Activated CD4-positive, alpha-beta memory T cell treated with anti-CD3 and anti-CD28 coated beads, Interleukin-2, amount 10 ng/mL, durations not matched to agents 7 days and 5 days (primary cell): ENCODE data around the gene VAMP5. TPM values are rescaled to one million over a fixed set of nuclear protein-coding genes. Genes with fewer than 3 reads are reported as not detected.

Source experiments
- CTCF ChIA-PET: fragments of 350-600 bp; sonication (Branson Sonifier 250); formaldehyde crosslinking; loops from one replicate; lab custom pipeline; 2021; ENCODE audit warnings: antibody characterized with exemption, inconsistent platforms; lab: Charles Lee
- POLR2A ChIA-PET: fragments of 350-600 bp; sonication (Branson Sonifier 250); formaldehyde crosslinking; loops from one replicate; lab custom pipeline; 2021; ENCODE audit warnings: antibody characterized with exemption; lab: Charles Lee
- DNase-seq: peaks from one replicate; pipeline ENCODE4 v3.0.0-alpha.2; 2020
- H3K27ac Mint-ChIP-seq: one replicate; pipeline ENCODE4 v1.8.0; 2021; ENCODE audit warnings: mild to moderate bottlenecking, mixed read lengths
- H3K27me3 Mint-ChIP-seq: one replicate; pipeline ENCODE4 v1.8.0; 2021; ENCODE audit warnings: mixed read lengths
- H3K36me3 Mint-ChIP-seq: one replicate; pipeline ENCODE4 v1.8.0; 2021; ENCODE audit warnings: low read depth, mixed read lengths
- H3K4me1 Mint-ChIP-seq: one replicate; pipeline ENCODE4 v1.8.0; 2021; ENCODE audit warnings: mixed read lengths
- H3K4me3 Mint-ChIP-seq: one replicate; pipeline ENCODE4 v1.8.0; 2021; ENCODE audit warnings: mild to moderate bottlenecking, mixed read lengths
- H3K9me3 Mint-ChIP-seq: one replicate; pipeline ENCODE4 v1.8.0; 2021; ENCODE audit warnings: mixed read lengths
- total RNA-seq, 2 experiments: library from RNA; stranded (reverse); gene quantifications; one replicate each; pipeline ENCODE4 v1.2.3, GENCODE V29; 2021

The VAMP5 gene
- total RNA-seq, 2 experiments from 2014 or later, result 89.6 to 91.8 TPM

DNA sequence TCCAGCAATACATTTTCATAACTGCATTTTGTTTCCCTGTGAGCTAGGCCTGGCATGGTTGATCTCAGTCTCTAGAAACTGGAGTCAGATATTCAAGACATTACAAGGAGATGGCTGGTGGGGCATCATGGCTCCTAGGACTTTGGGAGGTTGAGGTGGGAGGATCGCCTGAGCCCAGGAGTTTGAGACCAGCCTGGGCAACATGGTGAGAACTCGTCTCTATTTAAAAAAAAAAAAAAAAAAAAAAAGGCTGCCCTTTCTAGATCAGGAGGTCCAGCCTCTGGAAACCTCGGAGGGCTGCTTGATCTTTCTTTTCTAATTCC, 7.2 kb upstream of the VAMP5 start:
- H3K27ac Mint-ChIP-seq, result peak overlapping the region; percentile 68

DNA sequence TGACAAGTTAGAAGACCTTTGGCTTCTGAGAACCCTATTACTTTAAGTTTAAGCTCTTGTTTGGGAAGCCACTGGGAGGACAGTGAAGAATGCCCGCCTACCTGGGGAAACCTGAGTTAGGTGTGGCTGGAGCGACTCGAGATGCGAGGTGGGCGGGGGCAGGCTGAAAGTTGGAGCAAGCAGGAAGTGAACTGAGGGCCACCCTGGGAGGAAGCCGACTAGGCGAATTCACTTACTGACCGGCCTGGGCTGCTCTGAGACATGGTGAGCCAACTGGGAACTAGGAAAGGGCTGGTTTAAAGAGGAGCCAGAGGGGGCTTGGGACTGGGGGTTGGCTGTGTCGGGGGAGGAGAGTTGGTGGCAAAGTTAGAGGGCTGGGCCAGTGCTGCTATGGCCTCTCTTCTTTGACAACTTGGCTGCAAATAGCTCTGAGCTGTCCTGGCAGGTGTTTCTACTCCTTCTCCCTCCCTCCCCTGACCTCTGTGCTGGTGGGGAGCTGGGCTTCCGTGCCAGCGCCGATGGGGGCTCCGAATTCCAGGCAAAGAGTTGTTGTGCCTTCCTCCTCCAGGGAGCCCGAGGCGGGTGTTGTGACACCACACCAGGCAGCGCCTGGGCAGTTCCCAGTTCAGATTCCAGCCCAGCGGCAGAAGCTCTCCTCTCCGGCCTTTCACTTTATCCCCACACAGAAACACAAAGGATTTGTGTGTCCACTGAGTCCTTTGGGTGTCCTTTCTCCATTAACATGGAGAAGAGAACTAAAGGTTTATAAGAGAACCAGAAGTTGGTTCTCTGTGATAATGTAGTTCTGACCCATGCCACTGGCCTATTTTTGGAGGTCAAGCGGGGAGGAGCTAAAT, 6.6 kb upstream of the VAMP5 start, which contains the start of gene VAMP8:
TSS of gene VAMP8 (plus strand) at position 201 of the 857 bp plus-strand sequence. CDS start at position 262, 61 bp downstream.
- ChIA-PET CTCF (interaction anchor here (0.7 to 1.8 kb wide), 7 partner anchors 8 to 171 kb away, joined by 3 to 6 read pairs (median 3); partner anchors contain the start of gene GGCX), POLR2A (interaction anchor here (0.6 to 4.9 kb wide), 18 partner anchors 10 to 399 kb away, joined by 3 to 38 read pairs (median 4); partner anchors contain the start of genes C2orf68, ELMOD3, MAT2A and RETSAT)
- peak within 1 kb of the TSS; percentile 68 for H3K27ac Mint-ChIP-seq
- H3K27me3 Mint-ChIP-seq, result peaks cover 2% of the 10 kb centered on the region
- H3K4me3 Mint-ChIP-seq, result peak within 1 kb of the TSS; percentile 97
- peaks cover 31% of the 10 kb centered on the region for H3K36me3 Mint-ChIP-seq
- DNase-seq, result peak; percentile 71
- H3K9me3 Mint-ChIP-seq, result no peaks in the 10 kb centered on the region
- peaks cover 37% of the 10 kb centered on the region for H3K4me1 Mint-ChIP-seq

More for the DNA sequence above, 7.2 kb upstream of the VAMP5 start:
- DNase-seq, result no peak
- Mint-ChIP-seq H3K4me3 (peak overlapping the region; percentile 97), H3K4me1 (peaks cover 34% of the 10 kb centered on the region), H3K36me3 (peaks cover 26% of the 10 kb centered on the region), H3K27me3 (peaks cover 6% of the 10 kb centered on the region), H3K9me3 (no peaks in the 10 kb centered on the region)
- ChIA-PET CTCF (interaction anchor here (0.7 to 1.8 kb wide), 6 partner anchors 15 to 665 kb away, joined by 3 to 6 read pairs (median 3); partner anchors contain the start of gene GGCX), POLR2A (interaction anchor here (0.6 to 4.9 kb wide), 12 partner anchors 10 to 399 kb away, joined by 3 to 38 read pairs (median 6); partner anchors contain the start of genes C2orf68, ELMOD3, MAT2A and RETSAT)

DNA sequence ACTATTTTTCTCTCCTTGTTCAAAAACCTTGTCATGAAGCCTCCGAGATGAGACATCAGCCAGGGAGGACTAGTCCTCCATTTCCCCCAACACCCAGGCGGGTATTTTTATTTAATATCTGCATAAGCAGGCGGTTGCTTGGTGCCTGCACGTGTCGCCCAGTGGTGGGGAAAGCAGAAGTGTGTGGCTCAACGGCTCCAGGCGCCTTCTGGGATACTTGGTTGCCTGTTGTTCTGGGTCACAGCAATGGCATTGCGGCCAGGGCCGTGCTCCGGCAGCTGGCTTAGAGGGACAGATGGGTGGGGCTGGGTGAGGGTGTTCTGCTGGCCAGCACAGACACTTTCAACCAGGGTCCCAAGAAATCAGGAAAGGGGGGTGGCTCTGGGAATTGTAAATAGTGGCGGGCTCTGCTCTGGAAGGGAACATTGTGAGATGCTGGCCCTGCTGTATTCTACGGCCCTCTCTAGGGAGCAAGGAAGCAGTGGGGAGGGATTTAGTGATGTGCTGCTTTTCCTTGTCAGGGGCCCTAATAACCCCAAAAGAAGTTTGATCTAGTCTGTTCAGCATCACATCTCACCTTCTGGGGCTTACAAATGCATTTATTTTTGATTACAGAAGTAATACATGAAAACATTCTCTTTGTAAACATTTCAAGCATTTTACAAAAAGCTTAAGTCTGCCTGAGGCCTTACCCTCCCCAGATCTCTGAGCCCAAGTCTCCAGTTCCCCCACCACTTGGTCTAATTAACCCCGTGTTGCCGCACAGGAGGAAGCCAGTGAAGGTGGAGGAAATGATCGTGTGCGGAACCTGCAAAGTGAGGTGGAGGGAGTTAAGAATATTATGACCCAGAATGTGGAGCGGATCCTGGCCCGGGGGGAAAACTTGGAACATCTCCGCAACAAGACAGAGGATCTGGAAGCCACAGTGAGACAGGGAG, 5.7 kb upstream of the VAMP5 start:
- CTCF ChIA-PET, result interaction anchor here (1.2 to 1.8 kb wide), 4 partner anchors 9 to 59 kb away, joined by 3 to 6 read pairs (median 4); no protein-coding TSS in a partner anchor
- DNase-seq, result peak; percentile 35

DNA sequence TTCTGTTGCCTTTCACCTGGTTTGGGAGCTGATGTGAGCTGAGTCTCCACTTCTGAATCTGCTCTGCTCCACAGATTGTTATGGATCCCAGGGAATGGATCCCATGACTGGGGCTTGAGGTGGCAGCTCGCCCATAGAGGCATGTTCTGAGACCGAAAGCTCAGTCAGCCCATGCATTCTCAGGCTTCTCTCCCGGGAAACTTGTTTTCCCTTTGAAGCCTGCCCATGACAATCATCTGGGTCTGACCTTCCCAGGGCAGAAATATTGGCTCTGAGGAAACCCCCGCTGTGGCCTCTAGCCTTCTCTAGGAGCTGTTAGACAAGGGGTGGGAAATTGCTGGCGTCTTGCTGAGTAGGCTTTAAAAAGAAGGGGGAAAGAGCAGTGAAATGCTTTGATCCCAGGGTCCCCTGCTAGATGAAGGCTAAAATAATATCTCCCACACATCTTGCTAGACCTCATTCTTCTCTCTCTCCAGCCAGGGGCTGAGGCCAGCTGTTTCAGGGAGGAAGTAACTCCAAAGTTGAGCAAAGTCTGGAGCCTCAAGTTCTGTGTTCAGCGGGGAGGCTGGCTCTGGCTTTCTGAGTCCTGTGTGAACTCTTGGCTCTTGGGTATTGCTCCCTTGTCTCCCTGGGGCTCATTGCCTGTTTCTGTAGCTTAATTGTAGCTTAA, 4.8 kb upstream of the VAMP5 start:
- peaks cover 44% of the 10 kb centered on the region for H3K36me3 Mint-ChIP-seq
- H3K9me3 Mint-ChIP-seq, result no peaks in the 10 kb centered on the region
- ChIA-PET CTCF (no interaction called here), POLR2A (interaction anchor here (0.6 to 4.9 kb wide), 9 partner anchors 8 to 173 kb away, joined by 3 to 38 read pairs (median 6); partner anchors contain the start of genes GGCX, MAT2A, RNF181 and SH2D6)
- H3K4me1 Mint-ChIP-seq, result peaks cover 48% of the 10 kb centered on the region
- H3K27ac Mint-ChIP-seq, result peak overlapping the region; percentile 68
- peak overlapping the region; percentile 97 for H3K4me3 Mint-ChIP-seq
- DNase-seq, result no peak
- no peaks in the 10 kb centered on the region for H3K27me3 Mint-ChIP-seq

More for the DNA sequence above, 5.7 kb upstream of the VAMP5 start:
- Mint-ChIP-seq H3K4me3 (peak overlapping the region; percentile 97), H3K9me3 (no peaks in the 10 kb centered on the region), H3K4me1 (peaks cover 42% of the 10 kb centered on the region), H3K36me3 (peaks cover 39% of the 10 kb centered on the region), H3K27me3 (no peaks in the 10 kb centered on the region), H3K27ac (peak overlapping the region; percentile 68)
- POLR2A ChIA-PET, result interaction anchor here (0.6 to 4.9 kb wide), 20 partner anchors 9 to 225 kb away, joined by 3 to 38 read pairs (median 4); partner anchors contain the start of genes C2orf68, ELMOD3, GGCX and MAT2A

DNA sequence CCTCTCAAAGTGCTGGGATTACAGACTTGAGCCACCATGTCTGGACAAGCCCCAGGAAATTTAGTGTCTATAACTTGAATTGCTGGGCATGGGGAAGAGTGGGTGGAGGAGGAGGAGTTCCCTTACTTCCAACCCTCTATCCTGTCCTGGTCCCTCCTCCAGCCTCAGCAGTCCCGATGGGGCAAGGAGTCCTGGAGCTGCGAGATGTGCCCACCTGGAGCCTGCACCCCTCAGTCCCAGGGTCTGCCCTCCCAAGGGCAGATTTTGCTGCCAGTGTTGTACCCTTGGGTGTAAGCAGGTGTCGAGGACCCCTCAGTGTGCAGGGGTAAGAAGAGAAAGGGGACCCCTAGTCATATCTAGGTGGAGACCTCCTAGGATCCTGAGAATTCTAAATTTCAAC, 4.0 kb upstream of the VAMP5 start:
- no peak for DNase-seq
- ChIA-PET CTCF (no interaction called here), POLR2A (interaction anchor here (3.5 to 4.9 kb wide), 2 partner anchors 15 to 41 kb away, joined by 28 to 38 read pairs; partner anchors contain the start of genes MAT2A and RNF181)
- H3K27me3 Mint-ChIP-seq, result no peaks in the 10 kb centered on the region
- peaks cover 46% of the 10 kb centered on the region for H3K36me3 Mint-ChIP-seq
- H3K27ac Mint-ChIP-seq, result no peak overlapping the region
- H3K9me3 Mint-ChIP-seq, result no peaks in the 10 kb centered on the region
- no peak overlapping the region for H3K4me3 Mint-ChIP-seq
- peaks cover 52% of the 10 kb centered on the region for H3K4me1 Mint-ChIP-seq

- Mint-ChIP-seq H3K9me3 (no peaks in the 10 kb centered on the region), H3K27me3 (no peaks in the 10 kb centered on the region), H3K27ac (peak overlapping the region; percentile 14), H3K4me3 (no peak overlapping the region), H3K4me1 (peaks cover 66% of the 10 kb centered on the region), H3K36me3 (peaks cover 47% of the 10 kb centered on the region)
- ChIA-PET POLR2A (no interaction called here), CTCF (no interaction called here)
- no peak for DNase-seq
Observed at GRCh38 chr2:85582492-85582891, 1.7 kb upstream of the VAMP5 start.

DNA sequence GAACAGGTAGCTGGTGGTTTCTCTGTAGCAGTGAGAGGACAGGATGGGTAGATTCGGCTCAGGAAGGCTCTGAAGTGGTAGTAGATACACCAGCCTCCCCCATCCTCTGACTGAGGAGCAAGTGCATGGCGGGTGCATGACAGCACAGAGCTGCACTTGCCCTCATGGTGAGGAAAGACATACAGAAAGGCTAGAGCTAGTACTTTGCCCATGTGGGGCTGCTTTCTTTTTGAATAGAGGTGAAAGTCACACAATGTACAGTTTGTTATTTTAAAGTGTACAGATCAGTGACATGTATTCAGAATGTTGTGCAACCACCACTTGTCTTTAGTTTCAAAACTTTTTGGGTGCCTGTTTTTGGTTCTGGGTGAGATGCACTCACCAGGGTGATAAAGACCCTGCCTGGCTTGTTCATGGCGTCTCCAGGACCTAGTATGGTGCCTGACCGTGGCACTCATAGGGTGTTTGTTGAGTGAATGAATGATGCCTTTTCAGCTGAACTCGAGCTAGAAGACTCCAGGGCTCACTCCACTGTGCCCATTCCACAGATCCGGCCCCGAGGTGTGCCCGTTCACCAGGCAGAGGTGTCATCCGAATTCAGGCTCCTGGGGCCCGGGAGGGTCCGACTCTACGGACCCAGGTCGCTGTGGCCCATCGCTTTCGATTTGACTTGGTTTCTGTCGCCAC, 421 bp upstream of the VAMP5 start:
- Mint-ChIP-seq H3K9me3 (no peaks in the 10 kb centered on the region), H3K4me1 (peaks cover 66% of the 10 kb centered on the region), H3K4me3 (peak overlapping the region; percentile 91), H3K27me3 (no peaks in the 10 kb centered on the region), H3K27ac (peak overlapping the region; percentile 88), H3K36me3 (peaks cover 42% of the 10 kb centered on the region)
- ChIA-PET POLR2A (interaction anchor here (0.9 to 3.1 kb wide), 8 partner anchors 9 to 257 kb away, joined by 3 to 40 read pairs (median 10); partner anchors contain the start of genes C2orf68, GGCX, MAT2A and RNF181), CTCF (no interaction called here)
- DNase-seq, result peak; percentile 50

DNA sequence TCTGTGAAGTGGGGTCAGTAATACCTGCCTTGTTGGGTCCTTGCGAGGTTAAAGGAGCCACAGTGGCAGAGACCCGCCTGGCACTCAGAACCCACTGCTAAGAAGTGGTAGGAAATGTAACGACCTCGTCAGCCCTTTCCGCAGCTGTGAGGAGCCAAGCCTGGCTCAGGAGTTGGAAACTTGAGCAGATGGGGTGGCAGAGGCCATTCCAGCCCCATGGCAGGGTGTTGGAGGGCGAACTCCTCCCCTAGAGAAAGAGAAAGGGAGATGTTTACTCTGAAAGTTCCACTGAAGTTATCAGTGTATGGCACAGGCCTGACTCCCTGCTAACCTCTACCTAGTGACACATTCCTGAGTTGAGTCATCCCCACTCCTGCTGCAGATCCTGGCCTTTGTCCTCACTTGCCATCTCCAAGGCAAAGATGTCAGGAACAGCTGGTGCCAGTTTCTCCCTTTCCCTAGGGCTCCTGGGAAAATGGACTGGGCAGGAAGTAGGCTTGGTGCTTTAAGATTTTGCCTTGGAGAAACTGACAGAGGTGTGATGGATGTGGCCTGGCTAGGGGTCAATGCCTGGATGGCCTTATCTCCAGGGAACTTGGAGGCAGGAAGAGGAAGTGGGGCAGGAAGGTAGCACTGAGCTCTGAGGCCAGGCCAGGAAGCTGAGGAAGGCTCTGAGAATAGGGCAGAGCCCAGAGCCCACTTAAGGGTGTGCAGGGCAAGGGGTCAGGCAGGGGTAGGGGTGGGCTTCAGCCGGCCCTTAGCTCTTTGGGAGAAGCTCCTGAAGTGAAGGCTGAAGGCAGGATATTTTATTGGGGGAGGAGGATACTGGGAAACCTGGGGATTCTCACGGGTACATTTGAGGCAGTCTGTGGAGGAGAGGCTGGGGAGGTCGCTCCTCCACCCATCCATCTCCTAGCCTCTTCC, 888 bp downstream of the VAMP5 start:
- peak overlapping the region; percentile 89 for H3K27ac Mint-ChIP-seq
- CTCF ChIA-PET, result interaction anchor here (1.3 to 1.4 kb wide), 2 partner anchors 11 to 46 kb away, joined by 3 to 5 read pairs; partner anchors contain the start of gene MAT2A
- peaks cover 58% of the 10 kb centered on the region for H3K4me1 Mint-ChIP-seq
- POLR2A ChIA-PET, result interaction anchor here (0.9 to 3.1 kb wide), 11 partner anchors 10 to 612 kb away, joined by 3 to 40 read pairs (median 4); partner anchors contain the start of genes C2orf68, ELMOD3, GGCX and MAT2A
- peak overlapping the region; percentile 91 for H3K4me3 Mint-ChIP-seq
- no peaks in the 10 kb centered on the region for H3K9me3 Mint-ChIP-seq
- H3K27me3 Mint-ChIP-seq, result no peaks in the 10 kb centered on the region
- peaks cover 36% of the 10 kb centered on the region for H3K36me3 Mint-ChIP-seq
- peak; percentile 29 for DNase-seq

DNA sequence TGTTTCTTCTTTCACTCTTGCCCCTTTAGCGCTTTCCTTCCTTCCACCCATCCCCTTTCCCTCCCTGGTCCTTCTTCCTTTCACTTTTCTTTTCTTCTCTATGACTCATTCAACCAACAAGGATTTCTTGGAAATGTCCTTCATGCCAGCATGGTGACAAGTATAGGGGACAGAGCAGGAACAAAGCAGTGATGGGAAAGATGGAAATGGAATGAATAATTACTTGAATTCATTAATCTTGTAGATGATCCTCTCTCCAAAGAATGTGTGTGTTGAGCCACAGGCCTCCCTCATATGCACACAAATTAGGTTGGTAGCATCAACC, 1.5 kb downstream of the VAMP5 start:
- H3K4me1 Mint-ChIP-seq, result peaks cover 57% of the 10 kb centered on the region
- H3K27me3 Mint-ChIP-seq, result no peaks in the 10 kb centered on the region
- no peaks in the 10 kb centered on the region for H3K9me3 Mint-ChIP-seq
- H3K36me3 Mint-ChIP-seq, result peaks cover 34% of the 10 kb centered on the region
- peak overlapping the region; percentile 91 for H3K4me3 Mint-ChIP-seq
- no peak for DNase-seq
- POLR2A ChIA-PET, result interaction anchor here (0.9 to 3.1 kb wide), 11 partner anchors 10 to 612 kb away, joined by 3 to 40 read pairs (median 4); partner anchors contain the start of genes ELMOD3, GGCX, MAT2A and RETSAT
- CTCF ChIA-PET, result interaction anchor here (1.3 to 1.4 kb wide), 2 partner anchors 11 to 47 kb away, joined by 3 to 5 read pairs; partner anchors contain the start of gene MAT2A
- peak overlapping the region; percentile 89 for H3K27ac Mint-ChIP-seq

- H3K27ac Mint-ChIP-seq, result peak overlapping the region; percentile 2
- H3K36me3 Mint-ChIP-seq, result peaks cover 21% of the 10 kb centered on the region
- CTCF ChIA-PET, result interaction anchor here (2.0 kb wide), 1 partner anchor 21 kb away, joined by 4 read pairs; no protein-coding TSS in a partner anchor
- no peaks in the 10 kb centered on the region for H3K27me3 Mint-ChIP-seq
- H3K4me1 Mint-ChIP-seq, result peaks cover 47% of the 10 kb centered on the region
- no peak for DNase-seq
- H3K9me3 Mint-ChIP-seq, result no peaks in the 10 kb centered on the region
- H3K4me3 Mint-ChIP-seq, result no peak overlapping the region
- POLR2A ChIA-PET, result interaction anchor here (0.9 to 1.6 kb wide), 3 partner anchors 17 to 261 kb away, joined by 3 to 5 read pairs (median 3); partner anchors contain the start of gene TGOLN2
Observed at GRCh38 chr2:85588236-85588635, 4.0 kb downstream of the VAMP5 start.
